NCI-H2029 treated with DMSO at 0.1 percent for 48 hours (cell line): ENCODE measurements around the gene AGAP2.
"Not testable (repeated sequence)": the region's sequence is repeated elsewhere in the genome, so short reads cannot be mapped to it uniquely, and the experiment has no call there.

Source experiments
- DNase-seq: peaks from one replicate; lab custom pipeline; 2025; lab: John Stamatoyannopoulos, UW

AGAP2 gene

DNA sequence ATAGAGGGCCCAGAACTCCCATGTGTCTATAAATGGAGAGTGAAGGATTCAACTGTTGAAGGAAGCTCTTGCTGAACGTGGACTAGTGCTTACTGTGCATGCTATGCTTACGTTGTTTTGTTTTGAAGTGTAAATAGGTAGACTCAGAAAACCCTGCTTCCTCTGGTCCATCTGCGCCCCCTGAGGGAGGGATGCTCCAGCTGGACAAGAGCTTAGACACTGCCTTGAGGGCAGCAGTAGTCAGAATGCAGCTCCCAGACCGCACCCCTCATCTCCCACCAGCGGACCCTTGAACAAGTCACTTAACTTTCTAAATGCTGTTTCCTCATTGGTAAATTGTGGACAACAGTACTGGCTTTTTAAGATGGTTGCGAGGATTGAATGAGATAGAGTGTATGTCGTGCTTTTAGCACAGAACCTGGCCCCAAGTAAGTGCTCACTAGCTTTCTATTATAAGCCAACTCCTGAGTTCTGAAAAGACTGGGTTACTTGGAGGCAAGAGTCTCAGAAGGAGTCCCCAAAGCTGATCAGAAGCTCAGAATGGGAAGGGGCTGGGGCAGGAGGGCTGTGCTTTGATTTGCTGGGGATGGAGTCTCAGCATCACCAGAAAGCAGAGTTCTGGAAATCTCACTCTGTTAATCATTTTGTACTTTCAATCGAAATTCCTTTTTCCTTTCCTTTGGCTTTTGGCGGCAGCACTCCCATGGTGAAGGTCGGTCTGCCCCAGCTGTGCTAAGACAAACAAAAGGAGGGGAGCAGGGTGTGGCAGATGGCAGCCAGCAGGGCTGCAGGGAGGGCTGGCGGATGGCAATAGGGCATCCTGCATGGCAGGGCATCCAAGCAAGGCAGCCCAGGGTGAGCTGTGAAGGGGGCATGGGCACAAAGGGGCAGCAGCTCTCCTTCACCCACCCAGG, 15.6 kb downstream of the AGAP2 start:
- DNase-seq, result no peak

GRCh38 chr12:57721846-57722608, 16.5 kb downstream of the AGAP2 start:
- DNase-seq, result not testable (repeated sequence)

GRCh38 chr12:57720606-57721595, 17.6 kb downstream of the AGAP2 start:
- no peak for DNase-seq

DNA sequence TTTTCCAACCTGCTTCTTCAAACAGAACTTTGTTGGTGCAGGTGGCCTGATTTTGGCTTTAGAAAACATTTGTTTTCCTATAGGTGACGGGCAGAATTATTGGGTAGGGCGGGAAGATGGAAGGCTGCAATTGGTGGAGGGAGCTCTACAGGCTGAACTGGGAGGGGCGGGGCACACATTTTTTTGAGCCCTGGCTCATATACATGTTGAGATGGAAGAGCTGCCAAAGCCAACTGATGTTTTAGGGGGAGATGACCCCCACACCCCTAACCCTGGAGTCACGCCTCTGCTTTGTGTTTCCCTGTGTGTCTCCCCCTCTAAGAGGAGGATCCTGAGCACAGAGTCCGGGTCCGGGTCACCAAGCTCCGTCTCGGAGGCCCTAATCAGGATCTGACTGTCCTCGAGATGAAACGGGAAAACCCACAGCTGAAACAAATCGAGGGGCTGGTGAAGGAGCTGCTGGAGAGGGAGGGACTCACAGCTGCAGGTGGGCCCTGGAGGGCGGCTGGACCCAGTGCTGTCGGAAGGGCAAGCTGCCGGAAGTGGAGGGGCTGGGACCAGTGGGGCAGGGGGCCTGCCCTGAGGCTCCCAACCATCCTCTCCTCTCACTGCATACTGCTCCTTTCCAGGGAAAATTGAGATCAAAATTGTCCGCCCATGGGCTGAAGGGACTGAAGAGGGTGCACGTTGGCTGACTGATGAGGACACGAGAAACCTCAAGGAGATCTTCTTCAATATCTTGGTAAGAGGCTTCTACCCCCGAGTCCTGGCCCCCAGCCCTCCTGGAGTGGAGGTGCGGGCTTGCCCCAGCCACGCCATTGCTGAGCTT, 18.6 kb downstream of the AGAP2 start:
- DNase-seq, result no peak

DNA sequence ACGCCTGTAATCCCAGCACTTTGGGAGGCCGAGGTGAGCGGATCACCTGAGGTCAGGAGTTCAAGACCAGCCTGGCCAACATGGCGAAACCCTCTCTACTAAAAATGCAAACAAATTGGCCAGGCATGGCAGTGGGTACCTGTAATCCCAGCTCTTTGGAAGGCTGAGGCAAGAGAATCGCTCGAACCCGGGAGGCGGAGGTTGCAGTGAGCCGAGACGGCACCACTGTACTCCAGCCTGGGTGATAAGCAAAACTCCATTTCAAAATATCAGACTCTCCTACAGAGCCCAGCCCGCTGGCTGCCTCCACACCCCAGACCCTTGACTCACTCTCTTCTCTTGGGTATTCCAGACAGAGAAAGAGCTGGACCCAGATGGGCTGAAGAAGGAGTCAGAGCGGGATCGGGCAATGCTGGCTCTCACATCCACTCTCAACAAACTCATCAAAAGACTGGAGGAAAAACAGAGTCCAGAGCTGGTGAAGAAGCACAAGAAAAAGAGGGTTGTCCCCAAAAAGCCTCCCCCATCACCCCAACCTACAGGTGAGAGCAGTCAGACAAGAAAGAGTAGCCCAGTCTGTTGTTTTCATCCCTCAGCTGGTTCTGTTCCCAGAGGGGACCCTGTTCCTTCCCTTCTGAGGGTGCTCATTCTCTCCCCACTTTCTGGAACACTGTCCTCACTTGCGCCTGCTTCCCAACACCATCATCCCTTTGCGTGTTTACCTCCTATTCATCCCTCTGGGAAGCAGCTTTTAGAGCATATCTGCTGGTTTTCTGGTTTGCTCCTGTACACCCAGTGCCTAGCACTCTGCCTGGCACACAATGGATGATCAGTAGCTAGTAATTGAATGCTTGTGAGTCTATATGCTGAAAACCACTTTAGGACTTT, 19.7 kb downstream of the AGAP2 start:
- no peak for DNase-seq

- no peak for DNase-seq
Measured at GRCh38 chr12:57717846-57718640, 20.5 kb downstream of the AGAP2 start.

- DNase-seq, result no peak
Measured at GRCh38 chr12:57717131-57717530, 21.4 kb downstream of the AGAP2 start.

- no peak for DNase-seq
Measured at GRCh38 chr12:57716305-57716704, 22.2 kb downstream of the AGAP2 start.

DNA sequence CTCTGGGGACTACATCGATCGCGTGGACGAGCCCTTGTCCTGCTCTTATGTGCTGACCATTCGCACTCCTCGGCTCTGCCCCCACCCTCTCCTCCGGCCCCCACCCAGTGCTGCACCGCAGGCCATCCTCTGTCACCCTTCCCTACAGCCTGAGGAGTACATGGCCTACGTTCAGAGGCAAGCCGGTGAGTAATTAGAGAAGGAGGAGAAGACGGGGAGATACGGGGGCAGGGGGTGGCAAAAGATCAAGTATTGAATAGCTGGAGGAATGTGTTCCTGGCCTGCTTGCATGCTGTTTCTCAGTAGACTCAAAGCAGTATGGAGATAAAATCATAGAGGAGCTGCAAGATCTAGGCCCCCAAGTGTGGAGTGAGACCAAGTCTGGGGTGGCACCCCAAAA, 22.8 kb downstream of the AGAP2 start:
- DNase-seq, result no peak

GRCh38 chr12:57715036-57715748, 23.4 kb downstream of the AGAP2 start:
- not testable (repeated sequence) for DNase-seq

DNA sequence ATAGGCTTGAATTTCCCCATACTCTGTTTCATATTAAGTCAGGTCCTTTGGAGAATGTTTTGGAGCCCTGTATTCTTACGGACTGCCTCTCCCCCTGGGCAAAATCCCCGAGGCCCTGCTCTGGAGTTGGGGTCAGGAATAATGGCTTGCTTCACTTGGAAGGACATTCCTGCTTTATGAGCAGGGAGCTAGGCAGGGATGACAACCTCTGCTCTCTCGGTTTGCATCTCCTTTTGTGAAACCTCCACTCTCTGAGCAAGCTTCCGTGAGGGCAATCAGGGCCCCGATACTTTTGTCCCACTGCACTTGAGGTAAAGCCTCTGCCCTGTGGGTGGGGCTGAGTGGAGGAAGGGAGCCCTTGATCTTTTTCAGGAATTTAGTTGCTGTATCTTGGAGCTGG, 25.3 kb downstream of the AGAP2 start:
- no peak for DNase-seq

GRCh38 chr12:57712701-57713100, 25.8 kb downstream of the AGAP2 start:
- DNase-seq, result no peak

DNA sequence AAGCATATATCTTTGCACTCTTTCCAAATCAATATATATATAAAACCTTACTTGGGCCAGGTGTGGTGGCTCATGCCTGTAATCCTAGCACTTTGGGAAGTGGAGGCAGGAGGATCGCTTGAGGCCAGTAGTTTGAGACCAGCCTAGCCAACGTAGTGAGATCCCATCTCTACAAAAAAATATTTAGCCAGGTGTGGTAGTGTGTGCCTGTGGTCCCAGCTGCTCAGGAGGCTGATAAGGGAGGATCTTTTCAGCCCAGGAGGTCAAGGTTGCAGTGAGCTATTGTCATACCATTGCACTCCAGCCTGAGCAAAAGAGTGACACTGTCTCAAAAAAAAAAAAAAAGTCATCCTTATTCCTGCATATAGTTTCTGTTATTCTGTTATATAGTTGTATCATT, 30.2 kb downstream of the AGAP2 start:
- DNase-seq, result no peak

- no peak for DNase-seq
Measured at GRCh38 chr12:57707250-57707649, 31.3 kb downstream of the AGAP2 start.

DNA sequence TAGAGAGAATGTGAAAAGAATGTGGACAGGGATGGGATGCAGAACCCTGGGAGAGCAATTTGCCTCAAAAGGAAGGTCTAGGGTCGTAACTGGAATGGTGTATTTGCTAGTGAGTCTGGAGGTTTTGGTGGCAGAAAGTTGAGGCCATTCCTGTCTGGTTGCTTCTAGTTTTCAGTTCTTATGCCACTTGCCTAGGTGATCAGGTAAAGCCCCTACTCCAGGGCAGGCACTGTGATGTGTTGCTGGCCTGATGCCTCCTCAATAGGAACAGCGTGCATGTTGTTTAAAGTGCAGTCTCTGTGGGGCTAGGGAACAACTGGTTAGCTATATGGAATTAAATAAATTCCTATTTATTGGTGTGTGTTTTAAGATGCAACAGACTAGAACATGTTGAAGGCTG, 38.2 kb downstream of the AGAP2 start:
- DNase-seq, result no peak

DNA sequence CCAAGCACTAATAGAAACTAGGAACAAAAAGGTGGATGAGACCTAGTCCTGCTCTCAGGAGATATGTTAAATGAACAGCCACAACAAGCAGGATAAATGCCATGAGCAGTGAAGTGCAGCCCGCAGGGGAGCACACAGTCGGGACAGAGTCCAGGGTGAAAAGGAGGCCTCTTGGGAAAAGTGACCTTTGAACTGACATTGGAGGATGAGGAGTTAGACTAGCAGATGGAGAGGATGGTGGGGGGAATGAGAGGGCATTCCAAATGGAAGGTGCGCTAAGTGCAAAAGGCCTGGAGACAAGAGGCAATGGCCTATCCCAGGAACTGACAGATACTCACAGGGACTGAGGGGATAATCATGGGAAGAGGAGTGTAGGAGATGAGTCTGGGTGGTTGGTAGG, 40.1 kb downstream of the AGAP2 start:
- no peak for DNase-seq

DNA sequence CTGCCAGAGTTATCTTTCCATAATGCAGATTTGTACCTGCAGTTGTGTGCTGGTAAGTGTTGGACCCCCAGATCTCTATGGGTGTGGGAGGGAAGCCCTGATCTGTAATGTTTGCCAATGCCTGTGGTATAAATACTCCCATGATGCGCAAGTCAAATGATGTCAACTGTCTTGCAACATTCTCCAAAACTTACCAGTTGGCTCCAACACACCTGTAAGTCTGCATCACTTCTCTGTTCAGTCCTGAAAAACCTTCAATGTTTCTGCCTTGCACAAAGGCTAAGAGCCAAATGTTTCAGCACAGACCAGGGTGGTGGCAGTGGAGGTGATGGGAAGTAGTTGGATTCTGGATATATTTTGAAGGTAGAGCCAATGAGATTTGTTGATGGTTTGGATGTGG, 41.5 kb downstream of the AGAP2 start:
- DNase-seq, result no peak

DNA sequence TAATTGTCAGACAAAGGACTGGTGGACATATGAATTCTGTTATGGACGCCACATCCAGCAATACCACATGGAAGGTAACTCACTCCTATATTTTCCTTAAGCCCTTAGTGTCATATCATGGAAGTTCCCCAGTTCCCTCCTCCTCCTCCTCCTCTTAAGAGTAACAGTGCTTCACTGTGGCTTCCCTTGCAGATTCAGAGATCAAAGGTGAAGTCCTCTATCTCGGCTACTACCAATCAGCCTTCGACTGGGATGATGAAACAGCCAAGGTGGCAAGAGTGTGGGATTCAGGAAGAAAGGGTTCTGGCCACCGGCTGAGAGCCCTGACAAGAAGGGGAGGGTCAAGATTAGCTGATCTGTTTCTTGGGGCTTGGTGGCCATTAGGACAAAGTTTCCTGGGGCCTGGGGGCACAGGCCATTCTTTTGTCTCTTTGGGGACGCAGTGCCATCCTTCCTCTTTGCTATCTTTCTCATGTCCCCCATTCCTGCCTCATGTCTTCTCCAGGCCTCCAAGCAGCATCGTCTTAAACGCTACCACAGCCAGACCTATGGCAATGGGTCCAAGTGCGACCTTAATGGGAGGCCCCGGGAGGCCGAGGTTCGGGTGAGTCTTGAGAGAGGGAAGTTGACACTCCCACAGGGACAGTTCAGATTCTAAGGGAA, 42.6 kb downstream of the AGAP2 start:
- DNase-seq, result no peak
